Measurements from ENCODE around the gene NSUN3.

Gene NSUN3

GRCh38 chr3:94173673-94174434 is 111.0 kb downstream of the NSUN3 start:
- Mint-ChIP-seq H3K36me3 (ENCODE audit: low read depth) (no peaks in the 10 kb centered on the region), H3K27ac (no peak overlapping the region), H3K9me3 (no peaks in the 10 kb centered on the region), H3K27me3 (ENCODE audit: low read depth) (peaks cover 4% of the 10 kb centered on the region), H3K4me3 (no peak overlapping the region), H3K4me1 (ENCODE audit: low read depth) (no peaks in the 10 kb centered on the region)

GRCh38 chr3:94175677-94176076 is 112.8 kb downstream of the NSUN3 start:
- no peaks in the 10 kb centered on the region for H3K4me1 Mint-ChIP-seq (ENCODE audit: low read depth)
- H3K27me3 Mint-ChIP-seq (ENCODE audit: low read depth): peaks cover 4% of the 10 kb centered on the region
- no peaks in the 10 kb centered on the region for H3K36me3 Mint-ChIP-seq (ENCODE audit: low read depth)
- H3K4me3 Mint-ChIP-seq: no peak overlapping the region
- no peaks in the 10 kb centered on the region for H3K9me3 Mint-ChIP-seq
- H3K27ac Mint-ChIP-seq: no peak overlapping the region

GRCh38 chr3:94176988-94177745 is 114.3 kb downstream of the NSUN3 start:
- H3K27ac Mint-ChIP-seq: no peak overlapping the region
- no peaks in the 10 kb centered on the region for H3K9me3 Mint-ChIP-seq
- no peaks in the 10 kb centered on the region for H3K36me3 Mint-ChIP-seq (ENCODE audit: low read depth)
- no peaks in the 10 kb centered on the region for H3K4me1 Mint-ChIP-seq (ENCODE audit: low read depth)
- no peak overlapping the region for H3K4me3 Mint-ChIP-seq
- peaks cover 4% of the 10 kb centered on the region for H3K27me3 Mint-ChIP-seq (ENCODE audit: low read depth)

All from T-helper 1 cell treated with Interleukin-12 subunit alpha and Interleukin-12 subunit beta and Interleukin-4 antibody, amounts not matched to agents 30 μg/mL and 1 μg/mL, for 36 hours (primary cell).